Stimulated activated CD4-positive, alpha-beta T cell treated with anti-CD3 and anti-CD28 coated beads, Interleukin-1b, Interleukin-23, amount 100 ng/mL, for 48 hours (primary cell): ENCODE data around the gene AKR7A2.
"Not testable (repeated sequence)": the region's sequence is repeated elsewhere in the genome, so short reads cannot be mapped to it uniquely, and the experiment has no call there.

Source experiments
- DNase-seq: peaks from one replicate; pipeline ENCODE4 v3.0.0-alpha.2; 2020

The AKR7A2 gene

GRCh38 chr1:19294638-19295037, 17.3 kb downstream of the AKR7A2 start:
- DNase-seq = no peak

DNA sequence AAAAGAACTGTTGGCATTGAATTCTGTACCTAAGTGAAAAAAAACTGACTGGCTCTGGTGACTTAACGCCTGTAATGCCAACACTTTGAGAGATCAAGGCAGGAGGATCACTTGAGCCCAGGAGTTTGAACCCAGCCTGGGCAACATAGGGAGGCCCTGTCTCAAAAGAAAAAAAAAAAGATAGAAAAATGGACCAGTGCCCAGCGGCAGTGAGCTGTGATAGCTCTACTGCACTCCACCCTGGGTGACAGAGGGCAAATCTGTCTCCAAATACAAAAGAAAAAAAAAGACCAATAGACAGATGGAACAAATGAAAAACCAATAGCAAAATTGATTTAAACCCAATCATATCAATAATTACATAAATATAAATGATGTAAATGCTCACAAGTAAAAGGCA, 22.7 kb downstream of the AKR7A2 start:
- no peak for DNase-seq

GRCh38 chr1:19288324-19289241, 23.4 kb downstream of the AKR7A2 start, which contains the start of gene AKR7A3:
Gene AKR7A3 (minus strand): TSS chr1:19288770. CDS start chr1:19288709, 61 bp downstream.
- DNase-seq = peak; percentile 68

DNA sequence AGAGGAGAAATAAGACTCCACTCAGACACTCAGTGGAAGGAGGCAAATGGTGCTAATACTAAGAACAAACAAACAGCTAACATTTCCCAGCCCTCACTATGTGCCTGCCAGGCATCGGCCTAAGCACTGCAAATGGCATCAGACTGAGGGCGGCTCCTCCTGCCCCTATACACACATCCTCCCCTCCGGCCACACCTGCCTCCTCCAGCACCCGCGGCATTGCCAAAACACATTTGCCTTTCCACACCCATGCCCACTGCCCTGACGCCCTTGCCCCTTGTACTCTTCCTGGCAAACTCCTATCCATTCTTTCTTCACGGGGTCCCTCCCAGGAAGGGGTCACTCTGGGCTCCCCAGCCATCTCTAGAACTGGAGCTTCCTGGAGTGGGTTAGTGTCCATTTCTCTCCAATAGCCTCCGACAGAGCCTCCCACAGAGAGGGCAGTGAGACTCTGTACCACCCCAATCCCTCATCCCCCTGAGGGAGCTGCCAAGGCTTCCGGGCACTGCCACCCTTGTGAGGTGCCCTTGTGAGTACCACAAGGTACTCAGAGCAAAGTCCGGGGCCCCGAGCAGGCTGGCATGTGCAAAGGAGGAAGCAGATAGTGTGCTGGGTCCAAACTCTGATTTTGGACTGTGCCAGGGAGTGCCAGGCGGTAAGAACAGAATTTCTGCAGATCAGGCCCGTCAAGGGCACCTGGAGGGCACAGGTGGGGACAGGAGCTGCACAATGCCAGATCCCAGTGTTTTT, 24.3 kb downstream of the AKR7A2 start:
- DNase-seq = no peak

DNA sequence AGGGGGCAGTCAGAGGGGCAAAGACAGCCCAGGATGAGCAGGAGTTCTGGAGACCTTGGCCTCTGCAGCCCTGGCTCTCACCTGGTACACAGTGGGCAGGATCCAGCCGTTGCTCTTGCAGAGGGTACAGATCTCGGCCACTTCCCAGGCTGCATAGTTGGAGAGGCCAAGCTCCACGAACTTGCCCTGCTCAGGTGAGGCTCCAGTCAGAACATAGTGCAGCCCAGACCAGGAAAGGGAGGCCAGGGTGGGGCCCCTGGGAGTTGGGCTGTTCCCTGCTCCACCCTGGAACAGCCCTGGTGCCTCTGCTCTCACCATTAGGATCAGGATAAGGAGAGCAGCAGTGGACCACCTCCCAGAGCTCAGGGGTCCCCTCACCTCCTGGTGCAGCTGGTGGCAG, 26.1 kb downstream of the AKR7A2 start:
- DNase-seq = not testable (repeated sequence)

GRCh38 chr1:19285366-19285765, 26.6 kb downstream of the AKR7A2 start:
- not testable (repeated sequence) for DNase-seq

GRCh38 chr1:19284881-19285280, 27.1 kb downstream of the AKR7A2 start:
- no peak for DNase-seq

DNA sequence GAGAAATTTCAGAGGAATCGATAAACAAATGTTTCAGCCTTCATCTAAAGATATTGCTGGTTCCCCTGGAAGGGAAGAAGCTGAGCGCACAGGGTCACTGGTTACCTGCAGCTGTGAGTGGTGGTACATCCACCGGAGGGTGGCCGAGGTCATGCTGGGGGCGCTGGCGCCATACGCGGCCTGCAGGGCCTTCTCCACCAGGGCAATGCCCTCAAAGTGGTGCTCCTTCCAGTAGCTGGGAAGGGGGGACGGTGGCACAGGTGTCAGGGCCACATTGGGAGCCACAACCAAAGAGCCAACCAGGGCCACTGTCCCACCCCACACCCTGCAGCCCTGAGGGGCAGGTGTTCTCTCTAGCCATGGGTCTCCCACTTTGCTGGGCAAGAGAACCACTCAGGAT, 28.1 kb downstream of the AKR7A2 start:
- DNase-seq = no peak

GRCh38 chr1:19274636-19275035, 37.3 kb downstream of the AKR7A2 start:
- DNase-seq = no peak

GRCh38 chr1:19273844-19274531, 38.0 kb downstream of the AKR7A2 start:
- DNase-seq = not testable (repeated sequence)

DNA sequence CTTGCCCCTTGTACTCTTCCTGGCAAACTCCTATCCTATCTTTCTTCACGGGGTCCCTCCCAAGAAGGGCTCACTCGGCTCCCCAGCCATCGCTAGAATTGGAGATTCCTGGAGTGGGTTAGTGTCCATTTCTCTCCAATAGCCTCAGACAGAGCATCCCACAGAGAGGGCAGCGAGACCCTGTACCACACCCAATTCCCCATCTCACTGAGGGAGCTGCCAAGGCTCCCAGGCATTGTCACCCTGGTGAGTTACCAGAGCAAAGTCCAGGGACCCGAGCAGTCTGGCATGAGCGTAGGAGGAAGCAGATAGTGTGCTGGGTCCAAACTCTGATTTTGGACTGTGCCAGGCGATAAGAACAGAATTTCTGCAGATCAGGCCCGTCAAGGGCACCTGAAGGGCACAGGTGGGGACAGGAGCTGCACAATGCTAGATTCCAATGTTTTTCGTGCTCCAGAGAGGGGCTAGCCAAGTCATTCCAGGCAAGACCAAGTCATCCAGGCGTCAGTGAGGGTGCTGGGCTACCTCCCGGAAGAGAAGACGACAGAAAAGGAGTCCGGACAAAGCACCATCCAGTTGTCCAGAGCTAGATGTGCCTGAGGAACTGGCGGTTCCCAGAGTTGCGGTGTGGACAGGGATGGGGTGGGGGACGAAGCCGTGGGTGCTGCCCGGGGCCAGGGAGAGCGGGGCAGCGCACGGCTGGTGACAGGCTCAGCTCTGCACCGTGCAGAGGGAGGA, 38.7 kb downstream of the AKR7A2 start:
- no peak for DNase-seq

GRCh38 chr1:19272064-19272463, 39.9 kb downstream of the AKR7A2 start:
- DNase-seq = no peak

DNA sequence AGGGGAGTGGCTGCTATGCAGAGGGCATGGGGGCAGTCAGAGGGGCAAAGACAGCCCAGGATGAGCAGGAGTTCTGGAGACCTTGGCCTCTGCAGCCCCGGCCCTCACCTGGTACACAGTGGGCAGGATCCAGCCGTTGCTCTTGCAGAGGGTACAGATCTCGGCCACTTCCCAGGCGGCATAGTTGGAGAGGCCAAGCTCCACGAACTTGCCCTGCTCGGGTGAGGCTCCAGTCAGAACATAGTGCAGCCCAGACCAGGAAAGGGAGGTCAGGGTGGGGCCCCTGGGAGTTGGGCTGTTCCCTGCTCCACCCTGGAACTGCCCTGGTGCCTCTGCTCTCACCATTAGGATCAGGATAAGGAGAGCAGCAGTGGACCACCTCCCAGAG, 41.6 kb downstream of the AKR7A2 start:
- DNase-seq = not testable (repeated sequence)

DNA sequence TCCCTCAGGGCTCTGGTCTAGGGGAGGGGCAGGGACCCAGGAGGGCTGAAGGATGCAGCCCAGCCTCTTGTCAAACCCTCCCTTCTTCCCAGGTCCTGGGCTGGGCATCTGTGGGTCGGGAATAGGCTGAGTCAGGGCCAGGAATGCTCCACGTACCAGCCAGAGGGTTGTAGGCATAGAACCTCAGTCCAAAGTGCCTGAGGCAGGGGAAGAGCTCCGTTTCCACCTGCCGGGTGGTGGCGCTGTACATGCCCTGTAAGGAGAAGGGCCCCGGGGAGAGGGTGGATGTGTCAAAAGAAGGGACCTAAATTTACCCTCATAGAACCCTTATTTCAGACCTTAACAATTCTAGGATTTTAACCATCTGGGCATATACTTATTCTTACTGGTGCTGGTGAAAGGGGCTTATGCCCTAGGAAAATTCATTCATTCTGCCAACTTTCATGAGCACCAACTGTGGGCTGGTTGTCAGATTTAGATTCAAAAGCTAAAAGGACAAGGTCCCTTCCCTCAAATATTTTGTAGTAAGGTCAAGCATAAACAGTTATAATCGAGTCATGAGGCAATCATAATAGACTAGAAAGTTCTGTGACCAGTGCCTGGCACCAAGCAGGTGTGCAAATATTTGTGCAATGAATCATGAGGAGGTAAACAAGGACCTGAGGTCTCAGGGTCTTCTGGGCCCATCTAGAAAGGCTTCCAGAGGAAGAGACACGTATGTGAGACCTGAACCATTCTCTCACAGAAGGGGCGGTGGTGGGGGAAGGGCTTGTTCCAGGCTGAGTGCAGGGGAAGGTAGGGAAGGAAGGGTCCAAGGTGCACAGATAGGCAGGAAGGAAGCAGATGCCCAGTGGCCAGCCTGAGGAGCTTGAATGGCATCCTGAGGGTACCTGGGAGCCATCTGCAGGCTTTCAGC, 42.3 kb downstream of the AKR7A2 start:
- DNase-seq = not testable (repeated sequence)

- DNase-seq = no peak
These were observed 43.5 kb downstream of the AKR7A2 start for GRCh38 chr1:19268445-19268844.

DNA sequence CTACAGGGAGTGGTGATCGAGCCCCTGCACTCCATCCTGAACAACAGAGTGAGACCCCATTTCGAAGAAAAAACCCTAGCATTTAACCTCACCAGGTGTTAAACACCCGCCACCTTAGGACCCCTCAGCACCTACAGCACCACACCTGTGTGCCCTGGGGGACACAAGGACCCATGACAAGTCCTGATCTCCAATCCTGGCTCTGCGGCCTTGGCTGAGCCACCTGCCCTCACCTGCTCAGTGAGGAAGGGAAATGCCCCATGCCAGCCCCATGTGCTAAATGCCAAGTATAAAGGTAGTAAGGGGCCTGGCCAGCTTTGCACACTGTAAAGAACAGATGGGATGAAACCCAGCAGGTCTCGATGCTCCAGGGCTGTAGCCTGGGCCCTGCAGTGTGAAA, 49.2 kb downstream of the AKR7A2 start:
- no peak for DNase-seq

GRCh38 chr1:19262047-19262446, 49.9 kb downstream of the AKR7A2 start:
- DNase-seq = no peak

DNA sequence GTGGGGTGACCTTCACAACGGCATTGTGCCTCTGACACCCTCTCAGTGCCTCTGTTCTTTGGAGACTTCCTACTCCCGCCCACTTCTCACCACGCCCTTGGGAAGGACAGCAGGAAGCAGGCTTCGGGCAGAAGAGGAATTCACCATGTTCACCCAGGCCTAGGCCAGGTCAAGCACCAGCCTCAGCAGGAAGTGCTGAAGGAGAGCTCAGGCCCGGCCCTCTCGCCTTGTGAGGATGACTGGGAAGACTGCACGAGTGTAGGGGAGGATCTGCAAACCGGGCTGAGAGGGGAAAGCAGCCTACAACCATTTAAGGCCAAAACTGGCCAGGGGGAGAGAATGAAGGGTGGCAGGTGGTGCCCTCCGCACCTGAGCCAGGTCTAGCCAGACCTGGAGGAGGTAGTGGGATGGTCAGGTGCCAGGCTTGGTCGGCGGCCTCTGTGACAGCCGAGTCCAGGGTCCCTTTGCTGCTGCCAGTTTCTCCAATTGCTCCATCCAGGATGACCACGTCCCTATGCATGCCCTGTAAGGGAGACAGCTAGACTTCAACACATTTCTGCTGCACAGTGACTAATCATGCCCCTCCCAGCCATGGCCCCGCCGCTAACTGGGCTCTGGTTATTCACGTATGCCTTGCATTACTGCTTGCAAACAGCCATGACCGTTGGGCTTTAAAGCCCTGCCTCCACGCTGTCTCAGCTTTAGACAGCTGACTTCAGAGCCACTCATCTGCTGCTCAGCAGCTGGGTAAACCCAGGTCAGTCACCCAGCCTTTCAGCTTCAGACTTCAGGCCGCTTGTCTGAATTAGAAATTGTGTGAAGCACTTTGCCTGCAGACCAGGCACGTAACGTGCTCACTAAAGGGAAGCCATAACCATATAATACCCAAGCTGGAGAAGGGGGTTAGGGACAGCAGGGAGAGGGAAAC, 51.5 kb downstream of the AKR7A2 start:
- DNase-seq = no peak

GRCh38 chr1:19258353-19258752, 53.6 kb downstream of the AKR7A2 start:
- DNase-seq = no peak

GRCh38 chr1:19257178-19257914, 54.6 kb downstream of the AKR7A2 start:
- peak; percentile 30 for DNase-seq
